ENCODE results near the gene AKAP1. TPM values are rescaled to one million over a fixed set of nuclear protein-coding genes. Genes with fewer than 3 reads are reported as not detected.

Gene AKAP1
- total and polyA plus RNA-seq, 9 of the 15 experiments (the other 6 are each of a cell fraction or from before 2014, with no cell fraction given), result 12.9 to 63.8 (median 36.4) TPM

GRCh38 chr17:57168695-57169094 lies 83.6 kb downstream of the AKAP1 start:
- Histone ChIP-seq H3K27ac (ENCODE audit: extremely low read depth, low read depth, low read length) (no peak overlapping the region), H4K20me1 (replicated peaks; ENCODE audit: control insufficient read depth, insufficient read depth, low read length) (no peaks in the 10 kb centered on the region), H3K4me2 (ENCODE audit: insufficient read depth, low read length) (no peak overlapping the region), H2AFZ (ENCODE audit: low read depth, low read length) (no peak overlapping the region), H3K4me1 (replicated peaks in 1 of 2; ENCODE audit: control insufficient read depth in 2 of 2, insufficient read depth in 2 of 2, low read length in 2 of 2) (no peaks in the 10 kb centered on the region; a peak in 2 of 5 replicates), H3K9me3 (replicated peaks; ENCODE audit: control insufficient read depth, insufficient read depth, low read depth, low read length) (no peaks in the 10 kb centered on the region), H3K36me3 (ENCODE audit: control insufficient read depth, insufficient read depth, low read length) (no peaks in the 10 kb centered on the region), H3K4me3 (no peak overlapping the region), H3K79me2 (ENCODE audit: control insufficient read depth, insufficient read depth, low read length) (no peaks in the 10 kb centered on the region), H3K27me3 (ENCODE audit: control insufficient read depth in 2 of 2, insufficient read depth in 2 of 2, low read length in 2 of 2) (peaks cover 18 to 25% of the 10 kb centered on the region in 2 experiments; a peak in 4 of 5 replicates), H3K9ac (ENCODE audit: insufficient read depth in 1 of 2, low read depth in 2 of 2, low read length in 2 of 2) (no peak overlapping the region), H3K9me1 (ENCODE audit: control insufficient read depth, insufficient read depth, low read length) (no peaks in the 10 kb centered on the region)
- POLR2A ChIA-PET, result no interaction called here
- in situ Hi-C loops (cut with MboI) (no loop called here), intact Hi-C loops (cut with micrococcal nuclease) (no loop called here)
- CTCF ChIA-PET (ENCODE audit: low intra/inter-chr PET ratio), result no interaction called here
- ATAC-seq (no peak), FAIRE-seq (no peak), DNase-seq (ENCODE audit: extremely low read depth in 1 of 4, low spot score in 3 of 4) (no peak)
- TF ChIP-seq, protein P1, sequence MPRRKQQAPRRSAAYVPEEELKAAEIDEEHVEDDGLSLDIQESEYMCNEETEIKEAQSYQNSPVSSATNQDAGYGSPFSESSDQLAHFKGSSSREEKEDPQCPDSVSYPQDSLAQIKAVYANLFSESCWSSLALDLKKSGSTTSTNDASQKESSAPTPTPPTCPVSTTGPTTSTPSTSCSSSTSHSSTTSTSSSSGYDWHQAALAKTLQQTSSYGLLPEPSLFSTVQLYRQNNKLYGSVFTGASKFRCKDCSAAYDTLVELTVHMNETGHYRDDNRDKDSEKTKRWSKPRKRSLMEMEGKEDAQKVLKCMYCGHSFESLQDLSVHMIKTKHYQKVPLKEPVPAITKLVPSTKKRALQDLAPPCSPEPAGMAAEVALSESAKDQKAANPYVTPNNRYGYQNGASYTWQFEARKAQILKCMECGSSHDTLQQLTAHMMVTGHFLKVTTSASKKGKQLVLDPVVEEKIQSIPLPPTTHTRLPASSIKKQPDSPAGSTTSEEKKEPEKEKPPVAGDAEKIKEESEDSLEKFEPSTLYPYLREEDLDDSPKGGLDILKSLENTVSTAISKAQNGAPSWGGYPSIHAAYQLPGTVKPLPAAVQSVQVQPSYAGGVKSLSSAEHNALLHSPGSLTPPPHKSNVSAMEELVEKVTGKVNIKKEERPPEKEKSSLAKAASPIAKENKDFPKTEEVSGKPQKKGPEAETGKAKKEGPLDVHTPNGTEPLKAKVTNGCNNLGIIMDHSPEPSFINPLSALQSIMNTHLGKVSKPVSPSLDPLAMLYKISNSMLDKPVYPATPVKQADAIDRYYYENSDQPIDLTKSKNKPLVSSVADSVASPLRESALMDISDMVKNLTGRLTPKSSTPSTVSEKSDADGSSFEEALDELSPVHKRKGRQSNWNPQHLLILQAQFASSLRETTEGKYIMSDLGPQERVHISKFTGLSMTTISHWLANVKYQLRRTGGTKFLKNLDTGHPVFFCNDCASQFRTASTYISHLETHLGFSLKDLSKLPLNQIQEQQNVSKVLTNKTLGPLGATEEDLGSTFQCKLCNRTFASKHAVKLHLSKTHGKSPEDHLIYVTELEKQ (CRISPR knock-in tag; IDR thresholded peaks at IDR 0.05), result no peak
- TF ChIP-seq ZNF174 (CRISPR knock-in tag; IDR thresholded peaks at IDR 0.05) (no peak), HSF4 (CRISPR knock-in tag; IDR thresholded peaks at IDR 0.05; ENCODE audit: borderline replicate concordance) (no peak), MBD1 (CRISPR knock-in tag; IDR thresholded peaks at IDR 0.05) (no peak), ZNF436 (CRISPR knock-in tag; IDR thresholded peaks at IDR 0.05) (no peak), ZNF274 (IDR thresholded peaks at IDR 0.05; ENCODE audit: borderline replicate concordance, low read depth, low read length) (no peak), CREM (IDR thresholded peaks at IDR 0.05; ENCODE audit: low read depth) (no peak), U2AF2 (optimal IDR thresholded peaks at IDR 0.05; ENCODE audit: low read depth, low read length) (no peak)
- no TSS peak for BruUV-seq (replicated peaks)
- WGBS (ENCODE audit: insufficient coverage, low coverage, missing lambda C conversion rate), result 0% methylated on average over 2 of the region's 2 CpGs

All from K562 (cell line).